Testis (tissue), 2 donors: Measurements from ENCODE around the gene PSD4.

Source experiments
- POLR2A ChIP-seq: fragments of 450-650 bp; IDR thresholded peaks from one replicate; pipeline ENCODE4 v1.6.1; 2017; ENCODE audit warnings: antibody characterized with exemption, mild to moderate bottlenecking, moderate library complexity
- TF ChIP-seq, protein P1 (sequence below), 3 experiments: fragments of 450-650 bp in 2 of 3; fragments of 200-600 bp in 1 of 3; sonication (generic) in 1 of 3; IDR thresholded peaks; one replicate each; pipeline ENCODE4 v1.5.1; 2016 to 2019; ENCODE audit warnings: antibody characterized with exemption in 3 of 3, mild to moderate bottlenecking in 2 of 3, moderate library complexity in 1 of 3

DNA sequence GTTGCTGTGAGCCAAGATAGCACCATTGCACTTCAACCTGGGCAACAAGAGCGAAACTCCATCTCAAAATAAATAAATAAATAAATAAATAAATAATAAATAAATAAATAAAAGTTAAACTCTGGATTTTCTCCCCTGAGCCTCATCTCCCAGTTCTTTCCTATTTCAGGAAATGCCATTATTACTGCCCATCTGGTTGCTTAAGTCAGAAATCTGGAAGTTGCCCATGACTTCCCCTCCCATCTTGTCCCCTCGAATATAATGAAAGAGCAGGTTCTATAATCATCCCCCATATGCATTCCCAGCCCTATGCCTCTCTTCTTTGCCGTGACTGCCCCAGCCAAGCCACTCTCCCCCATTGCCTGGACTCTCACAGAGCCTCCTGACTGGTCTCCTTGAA lies 4.2 kb upstream of the PSD4 start:
- TF ChIP-seq, protein P1, sequence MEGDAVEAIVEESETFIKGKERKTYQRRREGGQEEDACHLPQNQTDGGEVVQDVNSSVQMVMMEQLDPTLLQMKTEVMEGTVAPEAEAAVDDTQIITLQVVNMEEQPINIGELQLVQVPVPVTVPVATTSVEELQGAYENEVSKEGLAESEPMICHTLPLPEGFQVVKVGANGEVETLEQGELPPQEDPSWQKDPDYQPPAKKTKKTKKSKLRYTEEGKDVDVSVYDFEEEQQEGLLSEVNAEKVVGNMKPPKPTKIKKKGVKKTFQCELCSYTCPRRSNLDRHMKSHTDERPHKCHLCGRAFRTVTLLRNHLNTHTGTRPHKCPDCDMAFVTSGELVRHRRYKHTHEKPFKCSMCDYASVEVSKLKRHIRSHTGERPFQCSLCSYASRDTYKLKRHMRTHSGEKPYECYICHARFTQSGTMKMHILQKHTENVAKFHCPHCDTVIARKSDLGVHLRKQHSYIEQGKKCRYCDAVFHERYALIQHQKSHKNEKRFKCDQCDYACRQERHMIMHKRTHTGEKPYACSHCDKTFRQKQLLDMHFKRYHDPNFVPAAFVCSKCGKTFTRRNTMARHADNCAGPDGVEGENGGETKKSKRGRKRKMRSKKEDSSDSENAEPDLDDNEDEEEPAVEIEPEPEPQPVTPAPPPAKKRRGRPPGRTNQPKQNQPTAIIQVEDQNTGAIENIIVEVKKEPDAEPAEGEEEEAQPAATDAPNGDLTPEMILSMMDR (IDR thresholded peaks at IDR 0.05), result no peak
- TF ChIP-seq POLR2A, result no peak
